Superior temporal gyrus (tissue), 1 donor: ENCODE results near the gene C1QL3.

ENCODE experiments used
- DNase-seq: peaks from one replicate; pipeline ENCODE4 v3.0.0-alpha.2; 2016; ENCODE audit errors: extremely low spot score

C1QL3 gene

GRCh38 chr10:16493884-16494536 lies 27.7 kb downstream of the C1QL3 start:
- no peak for DNase-seq

GRCh38 chr10:16491933-16492332 lies 29.7 kb downstream of the C1QL3 start:
- DNase-seq: no peak

GRCh38 chr10:16490511-16490910 lies 31.2 kb downstream of the C1QL3 start:
- DNase-seq: no peak

GRCh38 chr10:16483241-16483917 lies 38.3 kb downstream of the C1QL3 start:
- DNase-seq: no peak

GRCh38 chr10:16481052-16481728 lies 40.5 kb downstream of the C1QL3 start:
- DNase-seq: no peak

GRCh38 chr10:16478801-16479200 lies 42.9 kb downstream of the C1QL3 start:
- no peak for DNase-seq

- DNase-seq: no peak
These were observed 43.9 kb downstream of the C1QL3 start for GRCh38 chr10:16477757-16478156.

- DNase-seq: no peak
These were observed 48.9 kb downstream of the C1QL3 start for GRCh38 chr10:16472828-16473227.

- DNase-seq: no peak
These were observed 50.9 kb downstream of the C1QL3 start for GRCh38 chr10:16470747-16471146.

GRCh38 chr10:16466001-16466400 lies 55.7 kb downstream of the C1QL3 start:
- no peak for DNase-seq
